Fibroblast of mammary gland (primary cell): ENCODE measurements around the gene MYL2.
A peak's percentile ranks its signal among the peaks of the same experiment; 100 is the strongest.

ENCODE experiments used
- DNase-seq: peaks from one replicate; pipeline ENCODE4 v3.0.0-alpha.2; 2010; ENCODE audit warnings: low read depth
- H3K4me3 ChIP-seq: 2 replicates; pipeline ENCODE4 v1.5.1; 2011; ENCODE audit warnings: low read depth, mild to moderate bottlenecking, low read length, moderate library complexity; ENCODE audit not compliant: control insufficient read depth
- CTCF ChIP-seq: conservative IDR thresholded peaks from 2 replicates; pipeline ENCODE4 v1.5.1; 2011; ENCODE audit warnings: low read depth, low read length, inconsistent platforms; ENCODE audit not compliant: control insufficient read depth, insufficient read depth

MYL2 gene

DNA sequence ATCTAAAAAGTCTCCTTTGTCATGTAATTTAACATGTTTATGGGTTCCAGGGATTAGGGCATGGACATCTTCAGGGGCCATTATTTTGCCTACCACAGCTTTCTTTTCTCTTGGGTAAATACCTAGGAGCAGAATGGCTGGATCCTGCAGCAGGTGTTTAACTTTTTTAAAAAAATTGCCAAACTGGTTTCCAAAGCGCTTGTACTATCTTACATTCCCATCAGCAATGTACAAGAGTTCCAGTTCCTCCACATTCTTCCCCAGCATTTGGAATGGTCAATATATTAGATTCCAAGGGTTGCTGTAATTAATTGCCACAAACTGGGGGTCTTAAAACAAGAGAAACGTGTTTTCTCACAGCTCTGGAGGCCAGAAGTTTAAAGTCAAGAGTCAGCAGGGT is 27.7 kb upstream of the MYL2 start:
- TF ChIP-seq CTCF, result no peak
- H3K4me3 ChIP-seq, result no peak overlapping the region
- no peak for DNase-seq

GRCh38 chr12:110943373-110943772 is 23.0 kb upstream of the MYL2 start:
- DNase-seq, result no peak
- TF ChIP-seq CTCF, result no peak
- H3K4me3 ChIP-seq, result no peak overlapping the region

DNA sequence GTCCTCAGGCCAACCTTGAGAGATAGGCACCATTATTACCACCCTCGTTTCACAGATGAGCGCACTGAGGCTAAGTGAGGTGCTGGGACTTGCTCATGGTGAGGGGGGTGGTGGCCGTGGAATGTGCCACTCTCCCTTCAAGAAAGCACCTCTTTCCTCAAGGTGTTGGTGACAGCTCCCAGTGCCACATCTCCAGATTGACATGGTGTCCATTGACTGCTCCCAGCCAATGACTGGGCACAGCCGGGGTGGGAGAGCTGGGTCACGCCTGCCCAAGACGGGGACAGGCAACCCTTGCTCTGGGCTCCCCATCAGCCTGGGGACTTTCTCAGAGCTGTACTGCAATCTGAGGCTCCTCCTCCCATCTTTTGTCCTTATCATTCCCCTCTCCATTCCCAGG is 21.0 kb upstream of the MYL2 start:
- no peak for TF ChIP-seq CTCF
- DNase-seq, result no peak
- no peak overlapping the region for H3K4me3 ChIP-seq

DNA sequence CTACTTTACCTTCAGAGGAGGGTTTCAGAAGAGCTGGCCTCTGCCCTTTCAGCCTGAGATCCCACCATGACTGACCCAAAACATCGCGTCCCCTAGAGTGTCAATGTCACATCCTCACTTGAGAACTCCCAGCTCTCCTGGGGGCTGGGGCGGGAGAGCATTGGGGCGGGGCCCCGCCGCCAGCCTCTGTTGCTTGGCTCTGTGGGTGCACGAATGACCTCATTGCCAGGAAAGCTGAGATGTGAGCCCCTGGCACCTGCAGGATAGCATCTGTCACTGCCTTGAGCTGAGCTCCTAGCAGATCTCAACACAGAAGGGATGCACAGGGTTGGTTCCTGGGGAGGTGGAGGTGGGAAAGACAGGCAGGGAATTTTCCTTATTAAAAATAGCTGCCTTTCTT is 20.6 kb upstream of the MYL2 start:
- no peak overlapping the region for H3K4me3 ChIP-seq
- no peak for DNase-seq
- no peak for TF ChIP-seq CTCF

- H3K4me3 ChIP-seq, result no peak overlapping the region
- DNase-seq, result no peak
- no peak for TF ChIP-seq CTCF
These were observed 19.9 kb upstream of the MYL2 start for GRCh38 chr12:110940296-110940695.

- DNase-seq, result peak; percentile 39
These were observed 16.8 kb upstream of the MYL2 start for GRCh38 chr12:110937104-110937641.

More at GRCh38 chr12:110937104-110937641, 16.8 kb upstream of the MYL2 start:
- TF ChIP-seq CTCF, result peak; percentile 83
- H3K4me3 ChIP-seq, result no peak overlapping the region
